ENCODE measurements around the gene TBX3. TPM values are rescaled to one million over a fixed set of nuclear protein-coding genes. Genes with fewer than 3 reads are reported as not detected.

TBX3 gene
- total RNA-seq, 3 donors from 2014 or later = 8.1 to 13.9 (median 10.8) TPM

- H3K4me1 ChIP-seq (ENCODE audit: low read depth) = no peaks in the 10 kb centered on the region
- H3K36me3 ChIP-seq (ENCODE audit: low read depth) = no peaks in the 10 kb centered on the region
- intact Hi-C loops (cut with DNase I, micrococcal nuclease) = no loop called here
- no peak overlapping the region for H3K4me3 ChIP-seq
- no peak for ATAC-seq
- H3K9me3 ChIP-seq = no peaks in the 10 kb centered on the region
- TF ChIP-seq CTCF (IDR thresholded peaks at IDR 0.05) = no peak
- DNase-seq = no peak
These were observed 20.1 kb upstream of the TBX3 start for GRCh38 chr12:114704096-114704495.

- Histone ChIP-seq H3K4me3 (no peak overlapping the region), H3K9me3 (no peaks in the 10 kb centered on the region), H3K36me3 (ENCODE audit: low read depth) (no peaks in the 10 kb centered on the region), H3K4me1 (ENCODE audit: low read depth) (no peaks in the 10 kb centered on the region)
- intact Hi-C loops (cut with DNase I, micrococcal nuclease) = no loop called here
- no peak for ATAC-seq
- TF ChIP-seq CTCF (IDR thresholded peaks at IDR 0.05) = no peak
- no peak for DNase-seq
These were observed 19.1 kb upstream of the TBX3 start for GRCh38 chr12:114703060-114703493.

- no peak overlapping the region for H3K4me3 ChIP-seq
- H3K36me3 ChIP-seq (ENCODE audit: low read depth) = no peaks in the 10 kb centered on the region
- DNase-seq = no peak
- no peaks in the 10 kb centered on the region for H3K4me1 ChIP-seq (ENCODE audit: low read depth)
- TF ChIP-seq CTCF (IDR thresholded peaks at IDR 0.05) = no peak
- no peak for ATAC-seq
- no peaks in the 10 kb centered on the region for H3K9me3 ChIP-seq
- intact Hi-C loops (cut with DNase I, micrococcal nuclease) = no loop called here
These were observed 18.5 kb upstream of the TBX3 start for GRCh38 chr12:114702462-114702861.

GRCh38 chr12:114701553-114701952 is 17.6 kb upstream of the TBX3 start:
- Histone ChIP-seq H3K4me3 (no peak overlapping the region), H3K4me1 (ENCODE audit: low read depth) (no peaks in the 10 kb centered on the region), H3K9me3 (no peaks in the 10 kb centered on the region), H3K36me3 (ENCODE audit: low read depth) (no peaks in the 10 kb centered on the region)
- TF ChIP-seq CTCF (IDR thresholded peaks at IDR 0.05) = no peak
- no peak for DNase-seq
- ATAC-seq = no peak
- intact Hi-C loops (cut with DNase I, micrococcal nuclease) = no loop called here

- H3K9me3 ChIP-seq = no peaks in the 10 kb centered on the region
- no peaks in the 10 kb centered on the region for H3K36me3 ChIP-seq (ENCODE audit: low read depth)
- no peak overlapping the region for H3K4me3 ChIP-seq
- no peak for TF ChIP-seq CTCF (IDR thresholded peaks at IDR 0.05)
- H3K4me1 ChIP-seq (ENCODE audit: low read depth) = no peaks in the 10 kb centered on the region
- ATAC-seq = no peak
- intact Hi-C loops (cut with DNase I, micrococcal nuclease) = no loop called here
- no peak for DNase-seq
These were observed 17.1 kb upstream of the TBX3 start for GRCh38 chr12:114701104-114701414.

GRCh38 chr12:114700392-114701103 is 16.6 kb upstream of the TBX3 start:
- intact Hi-C loops (cut with DNase I, micrococcal nuclease) = no loop called here
- ATAC-seq (no peak), DNase-seq (no peak)
- H3K4me3 ChIP-seq = no peak overlapping the region
- TF ChIP-seq CTCF (IDR thresholded peaks at IDR 0.05) = no peak
- H3K9me3 ChIP-seq = no peaks in the 10 kb centered on the region
- no peaks in the 10 kb centered on the region for H3K4me1 ChIP-seq (ENCODE audit: low read depth)
- no peaks in the 10 kb centered on the region for H3K36me3 ChIP-seq (ENCODE audit: low read depth)

Measured in mucosa of descending colon (tissue), 3 donors.